GM21825 (cell line): Measurements from ENCODE around the gene SMARCA2.
A peak's percentile ranks its signal among the peaks of the same experiment; 100 is the strongest.
"Not testable (repeated sequence)": the region's sequence is repeated elsewhere in the genome, so short reads cannot be mapped to it uniquely, and the experiment has no call there.

Experiments used
- ATAC-seq: cut with Tn5 transposase; IDR thresholded peaks from one replicate; pipeline ENCODE4 v1.9.1; 2021; ENCODE audit warnings: mild to moderate bottlenecking, moderate library complexity; ENCODE audit not compliant: unreplicated experiment

The SMARCA2 gene

GRCh38 chr9:2134391-2134790, 119.2 kb downstream of the SMARCA2 start:
- no peak for ATAC-seq

GRCh38 chr9:2138646-2139045, 123.5 kb downstream of the SMARCA2 start:
- ATAC-seq = no peak

DNA sequence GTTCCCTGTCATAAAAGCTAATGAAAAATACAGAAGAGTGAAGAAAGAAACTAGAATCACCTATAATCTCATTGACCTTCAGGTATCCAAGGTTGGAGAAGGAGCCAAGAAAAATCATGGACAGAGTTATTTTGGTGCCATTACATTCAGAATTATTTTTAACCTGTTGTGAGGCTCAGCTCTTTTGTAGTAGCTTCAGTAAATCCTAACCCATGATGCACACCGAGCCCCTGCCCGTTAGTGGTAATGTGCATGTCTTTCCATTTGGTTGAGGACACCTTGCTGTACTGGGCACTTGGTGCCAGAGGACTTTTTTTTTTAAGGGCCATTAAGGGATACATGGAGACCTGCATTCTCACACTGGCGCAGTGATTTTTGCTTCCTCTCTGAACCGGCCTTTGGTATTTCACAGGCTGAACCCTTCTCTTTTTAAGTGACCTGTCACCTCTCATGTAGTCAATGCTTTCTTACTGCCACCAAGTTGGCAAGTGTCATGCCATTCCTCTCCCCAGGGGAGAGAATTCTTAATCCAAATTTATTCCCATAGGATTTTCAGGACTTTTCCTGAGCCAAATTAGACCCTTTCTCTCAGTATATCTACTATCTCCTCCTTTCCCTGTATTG, 125.6 kb downstream of the SMARCA2 start:
- ATAC-seq = no peak

GRCh38 chr9:2142212-2142611, 127.1 kb downstream of the SMARCA2 start:
- ATAC-seq = no peak

GRCh38 chr9:2144619-2145018, 129.5 kb downstream of the SMARCA2 start:
- ATAC-seq = no peak

GRCh38 chr9:2145746-2146145, 130.6 kb downstream of the SMARCA2 start:
- ATAC-seq = no peak

DNA sequence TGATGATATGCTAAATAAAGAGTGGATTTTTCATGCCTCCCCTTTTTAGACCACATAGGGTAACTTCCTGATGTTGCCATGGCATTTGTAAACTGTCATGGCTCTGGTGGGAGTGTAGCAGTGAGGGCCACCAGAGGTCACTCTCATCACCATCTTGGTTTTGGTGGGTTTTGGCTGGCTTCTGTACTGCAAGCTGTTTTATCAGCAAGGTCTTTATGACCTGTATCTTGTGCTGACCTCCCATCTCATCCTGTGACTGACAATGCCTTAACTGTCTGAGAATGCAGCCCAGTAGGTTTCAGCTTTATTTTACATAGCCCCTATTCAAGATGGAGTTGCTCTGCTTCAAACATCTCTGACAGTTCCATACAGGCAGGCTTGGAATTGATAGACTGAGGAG, 131.6 kb downstream of the SMARCA2 start:
- not testable (repeated sequence) for ATAC-seq

DNA sequence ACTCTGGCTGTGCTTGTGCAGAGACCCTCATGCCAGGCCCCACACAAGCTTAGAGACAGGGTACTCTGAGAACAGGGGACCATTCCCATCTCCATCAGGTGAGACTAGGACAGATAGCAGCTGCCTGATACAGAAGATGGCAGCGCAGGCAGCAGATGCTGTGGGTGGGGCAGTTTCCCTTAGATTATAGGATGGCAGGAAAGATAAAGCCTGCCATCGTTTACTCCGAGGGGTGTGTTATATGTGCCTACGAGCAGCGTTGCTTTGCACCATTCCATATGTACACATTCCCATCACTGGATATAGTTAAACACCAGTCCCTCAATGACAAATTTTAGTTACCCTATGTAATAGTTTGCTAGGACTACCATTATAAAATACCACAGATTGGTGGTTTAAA, 135.2 kb downstream of the SMARCA2 start:
- ATAC-seq = no peak

DNA sequence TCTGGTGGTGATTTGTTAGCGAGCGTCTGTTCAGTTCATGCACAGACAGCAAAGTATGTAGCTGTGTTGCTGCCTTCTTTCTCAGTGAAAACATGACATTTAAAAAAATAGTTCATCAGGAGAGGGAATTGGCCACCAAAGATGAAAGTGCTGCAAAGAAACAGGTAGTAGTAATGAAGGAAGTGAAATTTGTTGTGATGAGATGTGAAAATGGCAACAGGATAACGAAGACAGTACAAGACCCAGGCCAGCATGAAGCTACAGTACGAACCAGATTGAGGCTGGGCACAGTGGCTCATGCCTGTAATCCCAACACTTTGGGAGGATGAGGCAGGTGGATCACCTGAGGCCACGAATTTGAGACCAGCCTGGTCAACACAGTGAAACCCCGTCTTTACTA, 136.0 kb downstream of the SMARCA2 start:
- no peak for ATAC-seq

GRCh38 chr9:2152966-2153629, 138.0 kb downstream of the SMARCA2 start:
- ATAC-seq = no peak

- ATAC-seq = no peak
Observed at GRCh38 chr9:2153630-2154217, 138.6 kb downstream of the SMARCA2 start.

- no peak for ATAC-seq
Observed at GRCh38 chr9:2154731-2155130, 139.6 kb downstream of the SMARCA2 start.

- no peak for ATAC-seq
Observed at GRCh38 chr9:2155966-2156365, 140.8 kb downstream of the SMARCA2 start.

DNA sequence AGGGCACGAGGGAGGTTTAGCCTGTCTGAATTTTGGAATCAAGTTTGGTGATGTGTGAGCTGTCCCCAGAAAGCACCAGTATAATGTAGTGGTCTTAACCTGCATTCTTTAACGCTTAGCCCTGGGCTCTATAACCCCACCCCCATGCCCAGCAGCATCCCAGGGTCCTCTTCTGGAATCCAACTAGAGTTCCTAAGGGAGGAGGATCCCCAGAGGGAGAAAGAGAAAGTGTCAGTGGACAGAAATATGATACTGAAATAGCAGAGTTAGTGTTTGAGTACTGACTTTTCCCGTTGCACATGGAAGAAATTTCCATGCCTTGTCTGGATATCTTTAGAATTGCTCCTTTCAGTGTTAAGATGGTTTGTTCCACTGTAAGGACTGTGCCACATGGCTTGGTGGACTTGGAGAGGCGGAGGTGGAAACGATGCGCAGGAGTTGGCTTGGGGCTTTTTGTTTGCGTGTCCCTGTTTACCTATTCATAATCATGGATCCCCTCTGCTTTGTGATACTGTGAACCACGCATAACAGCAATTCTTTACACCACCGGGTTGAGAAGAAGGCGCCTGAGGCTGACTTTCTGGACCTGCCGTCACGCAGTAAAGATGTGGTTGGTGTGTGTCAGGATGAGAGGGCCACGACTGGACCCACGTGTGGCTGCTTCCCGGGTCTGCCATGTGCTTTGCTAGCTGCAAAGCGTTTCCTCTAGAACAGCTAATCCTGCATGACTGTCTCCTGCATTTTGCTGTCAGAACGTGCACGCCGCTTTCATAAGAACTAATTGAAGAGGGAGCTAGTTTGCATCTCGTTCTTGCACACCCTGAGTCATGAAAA, 142.3 kb downstream of the SMARCA2 start:
- ATAC-seq = peak; percentile 36

GRCh38 chr9:2158111-2158610, 143.0 kb downstream of the SMARCA2 start:
- ATAC-seq = peak; percentile 67

- no peak for ATAC-seq
Observed at GRCh38 chr9:2158766-2159430, 143.8 kb downstream of the SMARCA2 start.

GRCh38 chr9:2159521-2160454, 144.6 kb downstream of the SMARCA2 start:
- no peak for ATAC-seq

- no peak for ATAC-seq
Observed at GRCh38 chr9:2161661-2162060, 146.5 kb downstream of the SMARCA2 start.

GRCh38 chr9:2163231-2163885, 148.2 kb downstream of the SMARCA2 start:
- ATAC-seq = no peak
